Esophagus muscularis mucosa (tissue), 3 donors: ENCODE data around the gene ANOS1.

Experiments used
- CTCF ChIP-seq, 3 experiments: fragments of 200-600 bp in 2 of 3; fragments of 450-650 bp in 1 of 3; sonication (generic) in 2 of 3; IDR thresholded peaks; one replicate each; pipeline ENCODE4 v1.5.1; 2017 to 2019; ENCODE audit warnings: antibody characterized with exemption in 3 of 3, mild to moderate bottlenecking in 2 of 3, moderate library complexity in 1 of 3
- POLR2A ChIP-seq: fragments of 450-650 bp; IDR thresholded peaks from one replicate; pipeline ENCODE4 v1.6.1; 2017; ENCODE audit warnings: antibody characterized with exemption, moderate library complexity, mild to moderate bottlenecking, low read depth

- TF ChIP-seq CTCF (IDR thresholded peaks at IDR 0.05) (no peak), POLR2A (no peak)
Observed at GRCh38 chrX:8773117-8773516, 41.2 kb upstream of the ANOS1 start.
